ENCODE results near the gene FAM90A1.
"Not testable (repeated sequence)": the region's sequence is repeated elsewhere in the genome, so short reads cannot be mapped to it uniquely, and the experiment has no call there.

DNA sequence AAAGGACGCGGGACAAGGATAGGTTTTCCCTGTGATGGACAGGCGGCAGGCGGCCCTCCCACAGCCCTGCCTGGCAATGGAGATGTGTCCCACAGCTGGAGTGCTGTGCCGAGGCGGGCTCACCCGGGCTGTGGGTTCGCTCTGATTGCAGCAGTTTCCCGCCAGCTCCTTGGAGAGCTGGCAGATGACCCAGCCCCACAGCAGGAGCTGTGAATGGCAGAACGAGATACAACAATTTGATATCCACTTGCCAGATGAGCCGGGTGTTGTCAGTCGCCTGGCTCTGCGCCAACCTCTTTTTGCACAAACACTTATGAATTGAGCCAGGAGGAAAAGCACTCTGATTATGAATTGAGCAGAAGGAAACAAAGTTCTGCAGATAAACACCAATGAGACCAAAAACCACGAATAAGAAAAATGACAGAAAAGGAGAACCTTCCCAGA is 33.7 kb upstream of the FAM90A1 start:
- TF ChIP-seq, protein P1, sequence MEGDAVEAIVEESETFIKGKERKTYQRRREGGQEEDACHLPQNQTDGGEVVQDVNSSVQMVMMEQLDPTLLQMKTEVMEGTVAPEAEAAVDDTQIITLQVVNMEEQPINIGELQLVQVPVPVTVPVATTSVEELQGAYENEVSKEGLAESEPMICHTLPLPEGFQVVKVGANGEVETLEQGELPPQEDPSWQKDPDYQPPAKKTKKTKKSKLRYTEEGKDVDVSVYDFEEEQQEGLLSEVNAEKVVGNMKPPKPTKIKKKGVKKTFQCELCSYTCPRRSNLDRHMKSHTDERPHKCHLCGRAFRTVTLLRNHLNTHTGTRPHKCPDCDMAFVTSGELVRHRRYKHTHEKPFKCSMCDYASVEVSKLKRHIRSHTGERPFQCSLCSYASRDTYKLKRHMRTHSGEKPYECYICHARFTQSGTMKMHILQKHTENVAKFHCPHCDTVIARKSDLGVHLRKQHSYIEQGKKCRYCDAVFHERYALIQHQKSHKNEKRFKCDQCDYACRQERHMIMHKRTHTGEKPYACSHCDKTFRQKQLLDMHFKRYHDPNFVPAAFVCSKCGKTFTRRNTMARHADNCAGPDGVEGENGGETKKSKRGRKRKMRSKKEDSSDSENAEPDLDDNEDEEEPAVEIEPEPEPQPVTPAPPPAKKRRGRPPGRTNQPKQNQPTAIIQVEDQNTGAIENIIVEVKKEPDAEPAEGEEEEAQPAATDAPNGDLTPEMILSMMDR (IDR thresholded peaks at IDR 0.05; ENCODE audit: low read depth, low read length, missing input control), result not testable (repeated sequence)
- TF ChIP-seq RAD21 (IDR thresholded peaks at IDR 0.05); TAF1 (conservative IDR thresholded peaks at IDR 0.05); JUND (IDR thresholded peaks at IDR 0.05); SP1 (IDR thresholded peaks at IDR 0.05); YY1 (IDR thresholded peaks at IDR 0.05): not testable (repeated sequence)
- TF ChIP-seq, protein P2, sequence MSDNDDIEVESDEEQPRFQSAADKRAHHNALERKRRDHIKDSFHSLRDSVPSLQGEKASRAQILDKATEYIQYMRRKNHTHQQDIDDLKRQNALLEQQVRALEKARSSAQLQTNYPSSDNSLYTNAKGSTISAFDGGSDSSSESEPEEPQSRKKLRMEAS (IDR thresholded peaks at IDR 0.05), result not testable (repeated sequence)

Data from liver (tissue), 3 donors.